Endothelial cell of umbilical vein (primary cell): Measurements from ENCODE around the gene ZDHHC14. TPM values are rescaled to one million over a fixed set of nuclear protein-coding genes. Genes with fewer than 3 reads are reported as not detected.

Source experiments
- BruUV-seq: library from RNA; stranded (reverse); fragments of 400-500 nt; replicated peaks from 2 replicates; lab custom pipeline; 2021; lab: Mats Ljungman, UMichigan
- CTCF ChIA-PET: fragments of 300-600, 350-600 bp; sonication (Branson Sonifier 250); formaldehyde crosslinking; loops from one replicate; lab custom pipeline; 2021; ENCODE audit warnings: antibody characterized with exemption, inconsistent platforms; lab: Charles Lee
- POLR2A ChIA-PET: fragments of 300-600, 350-600 bp; sonication (Branson Sonifier 250); formaldehyde crosslinking; loops from one replicate; lab custom pipeline; 2021; ENCODE audit warnings: antibody characterized with exemption, inconsistent platforms; lab: Charles Lee
- DNase-seq: peaks from one replicate; pipeline ENCODE4 v3.0.0-alpha.2; 2011; ENCODE audit warnings: low read depth, low spot score
- FAIRE-seq: peaks from 2 replicates; lab custom pipeline; 2011; peaks lifted over from hg19 to GRCh38; lab: Jason Lieb, UNC
- H2AFZ ChIP-seq: 2 replicates; pipeline ENCODE4 v1.6.0; 2012; ENCODE audit warnings: low read depth, low read length, control low read depth, inconsistent platforms
- H3K27ac ChIP-seq: 2 replicates; pipeline ENCODE4 v1.5.1; 2011; ENCODE audit warnings: low read depth, mild to moderate bottlenecking, control low read depth, low read length, moderate library complexity; ENCODE audit not compliant: insufficient read depth
- H3K27me3 ChIP-seq, 2 experiments: 2 replicates each; pipeline versions ENCODE4 v1.6.0 to v1.6.1; 2011; ENCODE audit warnings: low read length in 2 of 2, mixed read lengths in 1 of 2; ENCODE audit not compliant: control insufficient read depth in 2 of 2, insufficient read depth in 2 of 2
- H3K36me3 ChIP-seq, 2 experiments: 2 replicates in 1 of 2; 3 replicates in 1 of 2; pipeline ENCODE4 v1.5.1; 2011; ENCODE audit warnings: low read length in 2 of 2, mild to moderate bottlenecking in 1 of 2, moderate library complexity in 1 of 2; ENCODE audit not compliant: control insufficient read depth in 2 of 2, insufficient read depth in 2 of 2; ENCODE audit errors: extremely low read depth in 1 of 2
- H3K4me1 ChIP-seq: 3 replicates; pipeline ENCODE4 v1.5.1; 2011; ENCODE audit warnings: mild to moderate bottlenecking, low read length; ENCODE audit not compliant: control insufficient read depth, insufficient read depth; ENCODE audit errors: extremely low read depth
- H3K4me2 ChIP-seq: 2 replicates; pipeline ENCODE4 v1.6.1; 2011; ENCODE audit warnings: low read length, control low read depth, mixed read lengths; ENCODE audit not compliant: insufficient read depth
- H3K4me3 ChIP-seq, 3 experiments: fragments of 200-600 bp in 1 of 3; sonication (generic), shearing (Covaris generic) in 1 of 3; replicated peaks in 1 of 3; 2 replicates each; pipeline ENCODE4 v1.5.1; 2011 to 2016; ENCODE audit warnings: control low read depth in 3 of 3, low read length in 3 of 3, mild to moderate bottlenecking in 2 of 3, inconsistent platforms in 1 of 3, low read depth in 1 of 3, moderate library complexity in 1 of 3; ENCODE audit not compliant: insufficient read depth in 1 of 3
- H3K79me2 ChIP-seq: 2 replicates; pipeline ENCODE4 v1.6.0; 2012; ENCODE audit warnings: low read length, inconsistent platforms; ENCODE audit not compliant: control insufficient read depth, insufficient read depth
- H3K9ac ChIP-seq: replicated peaks from 2 replicates; pipeline ENCODE3; 2011; ENCODE audit warnings: low read length, control low read depth; ENCODE audit not compliant: insufficient read depth; ENCODE audit errors: extremely low read depth
- H3K9me1 ChIP-seq: replicated peaks from 3 replicates; pipeline ENCODE4 v1.6.0; 2011; ENCODE audit warnings: mild to moderate bottlenecking, low read length; ENCODE audit not compliant: control insufficient read depth, insufficient read depth; ENCODE audit errors: extremely low read depth
- H3K9me3 ChIP-seq: replicated peaks from 2 replicates; pipeline ENCODE4 v1.5.1; 2012; ENCODE audit warnings: low read length, inconsistent platforms; ENCODE audit not compliant: control insufficient read depth, insufficient read depth
- H4K20me1 ChIP-seq: replicated peaks from 2 replicates; pipeline ENCODE3; 2011; ENCODE audit warnings: mild to moderate bottlenecking, low read length; ENCODE audit not compliant: control insufficient read depth, insufficient read depth; ENCODE audit errors: extremely low read depth
- EZH2 ChIP-seq: IDR thresholded peaks from 2 replicates; pipeline ENCODE4 v1.6.1; 2012; ENCODE audit warnings: borderline replicate concordance, low read depth, mild to moderate bottlenecking, moderate library complexity, low read length, inconsistent platforms; ENCODE audit not compliant: severe bottlenecking
- FOS ChIP-seq: IDR thresholded peaks from 2 replicates; pipeline ENCODE4 v1.6.1; 2011; ENCODE audit warnings: mild to moderate bottlenecking, low read length, moderate library complexity, borderline replicate concordance; ENCODE audit not compliant: insufficient read depth
- GATA2 ChIP-seq: IDR thresholded peaks from 2 replicates; pipeline ENCODE4 v1.7.0; 2011; ENCODE audit warnings: low read depth, mild to moderate bottlenecking, moderate library complexity, mixed read lengths, low read length; ENCODE audit not compliant: insufficient read length, insufficient read depth
- JUN ChIP-seq: IDR thresholded peaks from 2 replicates; pipeline ENCODE4 v1.6.1; 2011; ENCODE audit warnings: borderline replicate concordance, low read depth; ENCODE audit not compliant: insufficient read length, insufficient read depth
- MYC ChIP-seq: IDR thresholded peaks from one replicate; pipeline ENCODE4 v1.6.1; 2011; ENCODE audit warnings: mild to moderate bottlenecking, low read depth, low read length
- POLR2A ChIP-seq: IDR thresholded peaks from 2 replicates; pipeline ENCODE4 v1.6.1; 2012; ENCODE audit warnings: low read depth, mild to moderate bottlenecking, control low read depth, low read length
- POLR2AphosphoS5 ChIP-seq: IDR thresholded peaks from 2 replicates; pipeline ENCODE4 v1.6.1; 2012; ENCODE audit warnings: low read depth, mild to moderate bottlenecking, control low read depth, low read length, moderate library complexity; ENCODE audit not compliant: insufficient read depth
- dilution Hi-C: fragments of 300-500 bp; cut with MboI; formaldehyde crosslinking; loops from one replicate; pipeline ENCODE4 v1.15.0; 2019; ENCODE audit warnings: low sequenced_read_pairs; ENCODE audit not compliant: extremely low pct_ligation_motif_present
- intact Hi-C: fragments of 100-400 bp; cut with micrococcal nuclease; formaldehyde crosslinking; loops from one replicate; pipeline ENCODE4 v1.10.0; 2022
- polyA plus RNA-seq, 4 experiments: library from polyadenylated mRNA; depleted of rRNA in 3 of 4; stranded (reverse) in 3 of 4; unstranded in 1 of 4; fragments of >200 nt; gene quantifications; 2 replicates each; pipeline versions ENCODE4 v1.2.1 to v1.2.3, GENCODE V29; 2011 to 2012; ENCODE audit warnings: missing spikeins in 1 of 4
- total RNA-seq: library from RNA; stranded (reverse); gene quantifications from 2 replicates; pipeline ENCODE4 v1.2.3, GENCODE V29; 2021
- TF ChIP-seq, protein P1 (sequence below), 2 donors: IDR thresholded peaks; 1 replicate in 1 of 2; 2 replicates in 1 of 2; pipeline ENCODE4 v1.5.1; 2011; ENCODE audit warnings: low read length in 2 of 2, mild to moderate bottlenecking in 2 of 2, moderate library complexity in 2 of 2, control low read depth in 1 of 2, inconsistent platforms in 1 of 2, low read depth in 1 of 2; ENCODE audit not compliant: insufficient read depth in 1 of 2; ENCODE audit errors: extremely low read depth in 1 of 2
- TF ChIP-seq, protein P2 (sequence below): IDR thresholded peaks from 2 replicates; pipeline ENCODE4 v1.6.1; 2011; ENCODE audit not compliant: insufficient read depth, insufficient read length

ZDHHC14 gene
- total and polyA plus RNA-seq, 2 donors (not counting 3 experiments of a cell fraction or from before 2014, with no cell fraction given) = 23.0 to 25.6 TPM

DNA sequence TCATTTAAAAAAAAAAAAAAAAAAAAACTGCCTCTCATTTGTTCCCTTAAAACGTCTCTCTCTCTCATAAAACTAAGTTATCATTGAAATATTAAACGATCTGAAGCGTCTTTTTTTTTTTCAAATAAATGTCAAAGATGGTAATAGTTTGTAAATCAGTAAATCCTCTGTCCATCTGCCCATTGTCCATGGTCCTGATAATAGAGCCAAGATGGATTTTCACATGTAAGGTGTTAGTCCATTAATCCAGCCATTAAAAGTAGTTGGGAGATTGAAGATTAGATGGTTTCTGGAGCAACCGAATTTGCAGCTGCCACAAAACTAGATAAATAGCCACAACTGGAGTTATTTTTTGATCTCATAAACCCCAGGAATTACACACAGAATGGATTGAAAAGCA is 296.2 kb downstream of the ZDHHC14 start:
- no peak for DNase-seq
- Histone ChIP-seq H3K4me1 (no peaks in the 10 kb centered on the region), H3K4me2 (no peak overlapping the region), H2AFZ (no peak overlapping the region), H3K9me1 (no peaks in the 10 kb centered on the region), H3K9me3 (no peaks in the 10 kb centered on the region), H3K79me2 (no peaks in the 10 kb centered on the region), H3K27ac (no peak overlapping the region), H3K36me3 (peaks cover 0 to 3% of the 10 kb centered on the region in 2 experiments), H4K20me1 (no peaks in the 10 kb centered on the region), H3K27me3 (peaks cover 0 to 3% of the 10 kb centered on the region in 2 experiments), H3K9ac (no peak overlapping the region), H3K4me3 (no peak overlapping the region)
- FAIRE-seq = no peak
- TF ChIP-seq MYC = no peak
- TF ChIP-seq FOS = no peak
- TF ChIP-seq, protein P1, sequence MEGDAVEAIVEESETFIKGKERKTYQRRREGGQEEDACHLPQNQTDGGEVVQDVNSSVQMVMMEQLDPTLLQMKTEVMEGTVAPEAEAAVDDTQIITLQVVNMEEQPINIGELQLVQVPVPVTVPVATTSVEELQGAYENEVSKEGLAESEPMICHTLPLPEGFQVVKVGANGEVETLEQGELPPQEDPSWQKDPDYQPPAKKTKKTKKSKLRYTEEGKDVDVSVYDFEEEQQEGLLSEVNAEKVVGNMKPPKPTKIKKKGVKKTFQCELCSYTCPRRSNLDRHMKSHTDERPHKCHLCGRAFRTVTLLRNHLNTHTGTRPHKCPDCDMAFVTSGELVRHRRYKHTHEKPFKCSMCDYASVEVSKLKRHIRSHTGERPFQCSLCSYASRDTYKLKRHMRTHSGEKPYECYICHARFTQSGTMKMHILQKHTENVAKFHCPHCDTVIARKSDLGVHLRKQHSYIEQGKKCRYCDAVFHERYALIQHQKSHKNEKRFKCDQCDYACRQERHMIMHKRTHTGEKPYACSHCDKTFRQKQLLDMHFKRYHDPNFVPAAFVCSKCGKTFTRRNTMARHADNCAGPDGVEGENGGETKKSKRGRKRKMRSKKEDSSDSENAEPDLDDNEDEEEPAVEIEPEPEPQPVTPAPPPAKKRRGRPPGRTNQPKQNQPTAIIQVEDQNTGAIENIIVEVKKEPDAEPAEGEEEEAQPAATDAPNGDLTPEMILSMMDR (IDR thresholded peaks at IDR 0.05; ENCODE audit: extremely low read depth in 1 of 2, insufficient read depth in 1 of 2, low read depth in 1 of 2, low read length in 2 of 2) = no peak
- TF ChIP-seq JUN = no peak
- no peak for TF ChIP-seq GATA2
- TF ChIP-seq, protein P2, sequence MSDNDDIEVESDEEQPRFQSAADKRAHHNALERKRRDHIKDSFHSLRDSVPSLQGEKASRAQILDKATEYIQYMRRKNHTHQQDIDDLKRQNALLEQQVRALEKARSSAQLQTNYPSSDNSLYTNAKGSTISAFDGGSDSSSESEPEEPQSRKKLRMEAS = no peak
- no peak for TF ChIP-seq EZH2
- TF ChIP-seq POLR2AphosphoS5 = no peak
- TF ChIP-seq POLR2A = no peak
- intact Hi-C loops (no loop called here), dilution Hi-C loops (no loop called here)
- ChIA-PET CTCF (no interaction called here), POLR2A (no interaction called here)
- BruUV-seq = no TSS peak
